BE2C (cell line): Measurements from ENCODE around the gene AFDN.
A peak's percentile ranks its signal among the peaks of the same experiment; 100 is the strongest.

Experiments
- DNase-seq: peaks from one replicate; pipeline ENCODE4 v3.0.0-alpha.2; 2020
- H3K27me3 ChIP-seq: fragments of 250-450 bp; sonication (Bioruptor Pico); 2 replicates; pipeline ENCODE4 v1.5.1; 2020; ENCODE audit warnings: mild to moderate bottlenecking
- H3K36me3 ChIP-seq: fragments of 250-450 bp; sonication (Bioruptor Pico); 2 replicates; pipeline ENCODE4 v1.5.1; 2020; ENCODE audit warnings: mild to moderate bottlenecking
- H3K4me1 ChIP-seq: fragments of 250-450 bp; sonication (Bioruptor Pico); 2 replicates; pipeline ENCODE4 v1.5.1; 2020
- H3K4me3 ChIP-seq: 2 replicates; pipeline ENCODE4 v1.5.1; 2011; ENCODE audit warnings: low read depth, low read length
- H3K9me3 ChIP-seq: fragments of 250-450 bp; sonication (Bioruptor Pico); 2 replicates; pipeline ENCODE4 v1.5.1; 2020
- TF ChIP-seq, protein P1 (sequence below): IDR thresholded peaks from 2 replicates; pipeline ENCODE4 v1.5.1; 2012; ENCODE audit warnings: mild to moderate bottlenecking, low read depth, low read length

Gene AFDN

DNA sequence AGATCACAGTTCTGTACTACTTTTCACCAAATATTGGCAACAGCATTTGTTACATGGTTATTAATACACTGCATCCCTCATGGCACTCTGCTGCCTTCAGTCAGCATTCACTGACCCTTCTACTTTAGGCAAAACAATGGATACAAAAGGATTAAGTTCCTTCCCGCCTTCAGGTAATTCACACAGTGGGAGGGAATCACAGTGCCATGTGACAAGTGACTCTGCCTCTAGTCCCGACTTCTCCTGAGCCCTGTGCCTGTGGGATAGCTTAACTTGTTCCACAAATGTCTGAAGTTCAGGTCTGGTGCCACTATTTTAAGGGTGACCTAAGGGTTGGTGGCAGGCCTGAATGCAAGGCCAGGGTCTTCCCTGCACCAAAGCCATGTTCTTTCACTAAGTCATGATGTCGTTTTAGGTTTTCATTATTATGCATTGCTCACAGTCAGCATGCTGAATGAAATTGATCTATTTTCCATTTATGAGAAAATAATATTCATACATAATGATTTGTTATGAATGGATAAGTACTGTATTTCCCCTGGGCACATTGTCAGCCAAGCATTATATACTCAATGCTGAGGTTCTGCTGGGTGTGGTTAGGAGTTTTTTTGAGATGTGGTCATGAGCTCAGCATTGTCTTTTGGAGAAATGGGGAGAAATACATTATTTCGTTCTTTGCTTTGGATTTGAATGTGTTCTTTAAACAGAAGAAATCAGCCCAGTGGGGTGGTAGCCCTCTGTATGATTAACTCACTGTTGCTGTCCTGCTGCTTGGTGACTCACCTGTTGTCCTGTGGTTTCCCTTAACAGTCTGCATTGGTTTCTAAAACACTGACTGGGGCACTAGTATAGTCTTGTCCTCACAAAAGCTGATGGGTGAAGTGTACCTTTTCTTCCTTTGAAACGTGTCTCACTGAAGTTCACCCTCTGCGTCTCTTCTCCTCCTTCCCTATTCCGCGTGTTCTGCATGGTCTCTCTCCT lies 66.4 kb downstream of the AFDN start:
- Histone ChIP-seq H3K4me3 (no peak overlapping the region), H3K9me3 (no peaks in the 10 kb centered on the region), H3K36me3 (peaks cover 9% of the 10 kb centered on the region), H3K27me3 (no peaks in the 10 kb centered on the region), H3K4me1 (no peaks in the 10 kb centered on the region)
- TF ChIP-seq, protein P1, sequence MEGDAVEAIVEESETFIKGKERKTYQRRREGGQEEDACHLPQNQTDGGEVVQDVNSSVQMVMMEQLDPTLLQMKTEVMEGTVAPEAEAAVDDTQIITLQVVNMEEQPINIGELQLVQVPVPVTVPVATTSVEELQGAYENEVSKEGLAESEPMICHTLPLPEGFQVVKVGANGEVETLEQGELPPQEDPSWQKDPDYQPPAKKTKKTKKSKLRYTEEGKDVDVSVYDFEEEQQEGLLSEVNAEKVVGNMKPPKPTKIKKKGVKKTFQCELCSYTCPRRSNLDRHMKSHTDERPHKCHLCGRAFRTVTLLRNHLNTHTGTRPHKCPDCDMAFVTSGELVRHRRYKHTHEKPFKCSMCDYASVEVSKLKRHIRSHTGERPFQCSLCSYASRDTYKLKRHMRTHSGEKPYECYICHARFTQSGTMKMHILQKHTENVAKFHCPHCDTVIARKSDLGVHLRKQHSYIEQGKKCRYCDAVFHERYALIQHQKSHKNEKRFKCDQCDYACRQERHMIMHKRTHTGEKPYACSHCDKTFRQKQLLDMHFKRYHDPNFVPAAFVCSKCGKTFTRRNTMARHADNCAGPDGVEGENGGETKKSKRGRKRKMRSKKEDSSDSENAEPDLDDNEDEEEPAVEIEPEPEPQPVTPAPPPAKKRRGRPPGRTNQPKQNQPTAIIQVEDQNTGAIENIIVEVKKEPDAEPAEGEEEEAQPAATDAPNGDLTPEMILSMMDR = no peak
- no peak for DNase-seq

DNA sequence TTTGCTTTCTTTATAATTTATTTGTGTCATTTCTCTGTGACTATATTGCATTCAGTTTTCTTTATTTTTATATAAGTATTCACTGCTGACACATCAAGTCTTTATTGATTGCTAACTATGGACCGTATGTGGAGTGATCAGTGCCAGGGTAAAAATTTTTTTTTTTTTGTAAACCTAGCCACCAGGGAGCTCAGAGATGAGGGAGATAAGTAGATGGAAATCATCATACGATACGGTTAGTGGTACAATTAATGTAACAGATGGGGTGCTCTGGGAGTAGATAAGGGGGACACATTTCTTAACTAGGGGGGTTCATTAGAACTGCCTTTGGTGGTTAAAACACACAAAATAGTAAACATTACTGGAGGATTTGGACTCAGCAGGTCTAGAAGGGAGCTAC lies 68.3 kb downstream of the AFDN start:
- Histone ChIP-seq H3K4me1 (no peaks in the 10 kb centered on the region), H3K4me3 (no peak overlapping the region), H3K9me3 (no peaks in the 10 kb centered on the region), H3K36me3 (peaks cover 2% of the 10 kb centered on the region), H3K27me3 (no peaks in the 10 kb centered on the region)
- DNase-seq = no peak
- TF ChIP-seq, protein P1 = no peak

DNA sequence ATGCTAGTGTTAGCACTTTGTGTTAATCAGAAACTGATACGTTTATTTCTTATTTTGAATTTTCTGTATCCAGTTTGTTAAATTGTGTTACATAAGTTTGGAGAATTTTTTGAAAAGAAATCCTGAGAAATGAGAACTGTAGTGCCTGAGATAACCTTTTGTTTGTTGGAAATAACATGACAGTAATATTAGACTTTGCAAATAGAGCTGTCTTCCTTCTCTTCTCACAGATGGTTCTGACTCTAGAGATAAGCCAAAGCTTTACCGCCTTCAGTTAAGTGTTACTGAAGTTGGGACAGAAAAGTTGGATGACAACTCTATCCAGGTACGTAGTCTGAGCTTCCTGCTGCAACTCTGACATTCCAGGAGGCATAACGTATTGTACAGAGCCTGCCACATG lies 69.9 kb downstream of the AFDN start:
- H3K9me3 ChIP-seq = no peaks in the 10 kb centered on the region
- no peaks in the 10 kb centered on the region for H3K4me1 ChIP-seq
- no peak overlapping the region for H3K4me3 ChIP-seq
- H3K36me3 ChIP-seq = no peaks in the 10 kb centered on the region
- no peaks in the 10 kb centered on the region for H3K27me3 ChIP-seq
- TF ChIP-seq, protein P1 = no peak
- DNase-seq = no peak

DNA sequence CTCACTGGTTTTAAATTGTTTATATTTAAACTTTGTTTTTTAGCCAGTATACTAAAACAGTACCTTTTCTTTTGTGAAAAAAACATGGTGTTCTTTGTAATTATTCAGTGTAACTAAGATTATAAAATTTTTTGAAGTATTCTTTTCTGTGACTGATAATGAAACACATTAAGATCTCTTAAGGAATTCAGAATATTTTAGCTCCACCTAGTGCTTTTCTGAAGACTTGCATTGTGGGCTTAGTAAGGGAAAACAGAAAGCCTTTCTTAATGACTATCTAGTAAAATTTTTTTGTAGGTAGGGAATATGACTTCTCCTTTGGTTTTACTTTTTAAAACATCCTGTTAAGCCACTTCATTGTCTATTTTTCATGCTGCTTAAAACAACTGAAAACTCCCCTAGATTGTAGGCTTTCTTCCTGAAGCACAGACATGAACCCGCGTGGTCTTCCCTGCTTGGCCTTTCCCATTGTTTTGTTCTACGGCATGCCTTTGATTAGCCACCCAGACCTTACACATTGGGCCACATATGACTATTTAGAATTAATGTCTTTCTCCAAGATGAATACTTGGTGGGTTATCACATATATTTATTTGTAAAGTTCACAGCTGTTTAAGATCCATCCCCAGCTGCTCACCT lies 72.1 kb downstream of the AFDN start:
- Histone ChIP-seq H3K9me3 (no peaks in the 10 kb centered on the region), H3K27me3 (no peaks in the 10 kb centered on the region), H3K4me3 (no peak overlapping the region), H3K4me1 (no peaks in the 10 kb centered on the region), H3K36me3 (peaks cover 10% of the 10 kb centered on the region)
- TF ChIP-seq, protein P1 = peak; percentile 66
- DNase-seq = no peak

DNA sequence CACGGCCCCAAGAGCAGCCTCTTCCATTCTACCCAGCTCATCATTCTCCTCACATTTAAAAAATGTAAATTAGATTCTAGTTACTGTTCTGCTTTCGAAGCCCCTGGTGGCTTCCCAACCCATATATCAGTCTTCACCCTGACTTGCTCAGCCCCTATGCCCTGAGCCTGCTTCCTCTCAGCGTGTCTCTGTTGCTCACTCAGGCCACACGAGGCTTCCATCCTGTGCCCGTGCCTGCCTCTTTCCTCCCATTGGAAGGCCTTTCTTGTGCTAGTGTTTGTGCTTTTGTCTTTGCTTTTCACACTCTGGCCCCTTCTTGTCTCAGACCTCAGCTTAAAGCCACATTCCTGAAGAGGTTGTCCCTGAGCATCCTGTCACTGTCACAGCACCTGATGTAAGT lies 78.1 kb downstream of the AFDN start:
- DNase-seq = no peak
- Histone ChIP-seq H3K27me3 (no peaks in the 10 kb centered on the region), H3K36me3 (peaks cover 10% of the 10 kb centered on the region), H3K4me1 (peaks cover 2% of the 10 kb centered on the region), H3K4me3 (no peak overlapping the region), H3K9me3 (no peaks in the 10 kb centered on the region)
- TF ChIP-seq, protein P1 = no peak

DNA sequence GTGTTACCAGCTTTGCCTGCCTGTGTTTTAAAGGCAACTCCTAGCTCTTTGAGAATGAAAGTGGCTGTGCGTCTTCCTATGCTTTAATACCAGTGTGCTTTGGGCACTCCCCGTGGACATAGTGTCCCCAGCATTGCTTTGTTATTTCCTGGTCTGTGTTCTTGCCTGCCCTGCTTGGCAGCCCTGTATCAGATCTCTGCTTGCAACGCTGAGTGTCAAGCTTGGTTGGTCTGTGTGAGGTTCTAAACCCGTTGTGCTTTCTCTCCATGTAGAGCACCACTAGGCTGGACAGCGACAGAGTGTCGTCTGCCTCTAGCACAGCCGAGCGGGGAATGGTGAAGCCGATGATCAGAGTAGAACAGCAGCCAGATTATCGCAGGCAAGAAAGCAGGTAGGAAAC lies 80.2 kb downstream of the AFDN start:
- TF ChIP-seq, protein P1 = peak; percentile 24
- Histone ChIP-seq H3K4me3 (peak overlapping the region; percentile 29; the same call in 1 of the 2 replicates), H3K36me3 (peaks cover 10% of the 10 kb centered on the region), H3K4me1 (peaks cover 9% of the 10 kb centered on the region), H3K27me3 (no peaks in the 10 kb centered on the region), H3K9me3 (no peaks in the 10 kb centered on the region)
- peak; percentile 71 for DNase-seq
